ENCODE measurements around the gene GSPT1.

- no peak for TF ChIP-seq CTCF (IDR thresholded peaks at IDR 0.05; ENCODE audit: poor library complexity, severe bottlenecking)
- no peak for TF ChIP-seq REST (IDR thresholded peaks at IDR 0.05; ENCODE audit: borderline replicate concordance)
These were observed 91.4 kb downstream of the GSPT1 start for GRCh38 chr16:11824362-11824761.

Data from neural cell (in vitro differentiated cells).